Smooth muscle cell (in vitro differentiated cells): ENCODE data around the gene BTNL9. TPM values are rescaled to one million over a fixed set of nuclear protein-coding genes. Genes with fewer than 3 reads are reported as not detected.

Source experiments
- DNase-seq: peaks from one replicate; lab custom pipeline; 2025; ENCODE audit not compliant: unreplicated experiment; lab: John Stamatoyannopoulos, UW
- H2AFZ ChIP-seq: fragments of 200-600 bp; sonication (generic); 2 replicates; pipeline ENCODE4 v1.6.0; 2016; ENCODE audit warnings: antibody characterized with exemption, low read depth, mild to moderate bottlenecking
- H3F3A ChIP-seq: fragments of 200-600 bp; sonication (generic); 2 replicates; pipeline ENCODE4 v1.6.0; 2017; ENCODE audit warnings: antibody characterized with exemption, low read depth
- H3K27ac ChIP-seq: fragments of 200-600 bp; sonication (generic); 2 replicates; pipeline ENCODE4 v1.5.1; 2016; ENCODE audit warnings: low read depth, mild to moderate bottlenecking
- H3K27me3 ChIP-seq: fragments of 200-600 bp; sonication (generic); 2 replicates; pipeline ENCODE4 v1.6.1; 2016; ENCODE audit warnings: low read depth, mild to moderate bottlenecking
- H3K36me3 ChIP-seq: fragments of 200-600 bp; sonication (generic); 2 replicates; pipeline ENCODE4 v1.5.1; 2016; ENCODE audit warnings: low read depth
- H3K4me1 ChIP-seq: fragments of 200-600 bp; sonication (generic); 2 replicates; pipeline ENCODE4 v1.5.1; 2016; ENCODE audit warnings: low read depth
- H3K4me2 ChIP-seq: fragments of 200-600 bp; sonication (generic); 2 replicates; pipeline ENCODE4 v1.6.0; 2016; ENCODE audit warnings: mild to moderate bottlenecking
- H3K4me3 ChIP-seq: fragments of 200-600 bp; sonication (generic); 2 replicates; pipeline ENCODE4 v1.5.1; 2016; ENCODE audit warnings: mild to moderate bottlenecking
- H3K79me2 ChIP-seq: fragments of 200-600 bp; sonication (generic); 2 replicates; pipeline ENCODE4 v1.6.0; 2016; ENCODE audit warnings: low read depth, mild to moderate bottlenecking
- H3K9ac ChIP-seq: fragments of 200-600 bp; sonication (generic); 2 replicates; pipeline ENCODE4 v1.6.0; 2016; ENCODE audit warnings: low read depth
- H3K9me3 ChIP-seq: fragments of 200-600 bp; sonication (generic); replicated peaks from 2 replicates; pipeline ENCODE4 v1.5.1; 2016; ENCODE audit warnings: low read depth
- H4K20me1 ChIP-seq: fragments of 200-600 bp; sonication (generic); 2 replicates; pipeline ENCODE4 v1.6.0; 2016; ENCODE audit warnings: low read depth
- CTCF ChIP-seq: fragments of 200-600 bp; sonication (generic); IDR thresholded peaks from 2 replicates; pipeline ENCODE4 v1.5.1; 2017; ENCODE audit warnings: borderline replicate concordance, mild to moderate bottlenecking, antibody characterized with exemption; ENCODE audit not compliant: insufficient read depth, poor library complexity, severe bottlenecking
- WGBS: methylation state at CpG from one replicate; pipeline ENCODE4 v1.1.7; 2016; ENCODE audit warnings: low lambda C conversion rate; 5-methylcytosine and 5-hydroxymethylcytosine counted together
- polyA plus RNA-seq: library from polyadenylated mRNA; unstranded; fragments of >200 nt; fragmentation: Nextera tagmentation; extraction: Ambion mirVana; gene quantifications from 2 replicates; pipeline ENCODE4 v1.2.1, GENCODE V29; 2016
- total RNA-seq: library from RNA; depleted of rRNA; stranded (reverse); fragments of >200 nt; gene quantifications from 2 replicates; pipeline ENCODE4 v1.2.3, GENCODE V29; 2014

The BTNL9 gene
- total and polyA plus RNA-seq, 2 experiments from 2014 or later = not detected

- H3K27ac ChIP-seq = no peak overlapping the region
- no peaks in the 10 kb centered on the region for H4K20me1 ChIP-seq
- H3K79me2 ChIP-seq = no peaks in the 10 kb centered on the region
- no peaks in the 10 kb centered on the region for H3K9me3 ChIP-seq
- no peak overlapping the region for H3K4me3 ChIP-seq
- H3K27me3 ChIP-seq = peaks cover 49% of the 10 kb centered on the region
- no peaks in the 10 kb centered on the region for H3F3A ChIP-seq
- H3K9ac ChIP-seq = no peak overlapping the region
- DNase-seq = no peak
- no peak for TF ChIP-seq CTCF
- H2AFZ ChIP-seq = no peak overlapping the region
- H3K36me3 ChIP-seq = no peaks in the 10 kb centered on the region
- H3K4me2 ChIP-seq = no peak overlapping the region
- no peaks in the 10 kb centered on the region for H3K4me1 ChIP-seq
Measured at GRCh38 chr5:181081989-181082388, 41.9 kb downstream of the BTNL9 start.

- Histone ChIP-seq H3K4me2 (no peak overlapping the region), H3K4me3 (no peak overlapping the region), H3K27me3 (peaks cover 46% of the 10 kb centered on the region), H3K9me3 (no peaks in the 10 kb centered on the region), H3K4me1 (no peaks in the 10 kb centered on the region), H4K20me1 (no peaks in the 10 kb centered on the region), H3K27ac (no peak overlapping the region), H3F3A (no peaks in the 10 kb centered on the region), H3K79me2 (no peaks in the 10 kb centered on the region), H3K9ac (no peak overlapping the region), H3K36me3 (no peaks in the 10 kb centered on the region), H2AFZ (no peak overlapping the region)
- no peak for TF ChIP-seq CTCF
- no peak for DNase-seq
- whole genome bisulfite sequencing = 71% methylated on average over 17 of the region's 18 CpGs
Measured at GRCh38 chr5:181084621-181085195, 44.6 kb downstream of the BTNL9 start.

GRCh38 chr5:181086026-181086883 lies 46.2 kb downstream of the BTNL9 start:
- Histone ChIP-seq H3K27ac (no peak overlapping the region), H3K27me3 (peaks cover 41% of the 10 kb centered on the region), H2AFZ (no peak overlapping the region), H3F3A (no peaks in the 10 kb centered on the region), H3K9ac (no peak overlapping the region), H3K4me1 (no peaks in the 10 kb centered on the region), H3K79me2 (no peaks in the 10 kb centered on the region), H3K4me3 (no peak overlapping the region), H3K9me3 (no peaks in the 10 kb centered on the region), H3K4me2 (no peak overlapping the region), H4K20me1 (no peaks in the 10 kb centered on the region), H3K36me3 (no peaks in the 10 kb centered on the region)
- no peak for DNase-seq
- WGBS = 76% methylated on average over 17 of the region's 17 CpGs
- no peak for TF ChIP-seq CTCF

- H3K4me1 ChIP-seq = no peaks in the 10 kb centered on the region
- TF ChIP-seq CTCF = no peak
- H3K27me3 ChIP-seq = peaks cover 35% of the 10 kb centered on the region
- H3K36me3 ChIP-seq = no peaks in the 10 kb centered on the region
- H3K27ac ChIP-seq = no peak overlapping the region
- no peak overlapping the region for H3K4me2 ChIP-seq
- no peak for DNase-seq
- H4K20me1 ChIP-seq = no peaks in the 10 kb centered on the region
- 89% methylated on average over 7 of the region's 7 CpGs for WGBS
- H3K4me3 ChIP-seq = no peak overlapping the region
- no peak overlapping the region for H2AFZ ChIP-seq
- no peak overlapping the region for H3K9ac ChIP-seq
- no peaks in the 10 kb centered on the region for H3K9me3 ChIP-seq
- no peaks in the 10 kb centered on the region for H3F3A ChIP-seq
- no peaks in the 10 kb centered on the region for H3K79me2 ChIP-seq
Measured at GRCh38 chr5:181086884-181087205, 46.8 kb downstream of the BTNL9 start.
